Thyroid gland (tissue), 4 donors: Measurements from ENCODE around the gene COX6A2.

Source experiments
- CTCF ChIP-seq, 6 experiments: fragments of 200-600 bp in 3 of 6; fragments of 450-650 bp in 3 of 6; sonication (generic) in 3 of 6; IDR thresholded peaks; one replicate each; pipeline ENCODE4 v1.5.1; 2016 to 2019; ENCODE audit warnings: antibody characterized with exemption in 6 of 6, mild to moderate bottlenecking in 2 of 6, inconsistent platforms in 1 of 6, moderate library complexity in 1 of 6
- POLR2A ChIP-seq, 2 donors: fragments of 450-650 bp; IDR thresholded peaks; one replicate each; pipeline ENCODE4 v1.6.1; 2017; ENCODE audit warnings: antibody characterized with exemption in 2 of 2, mild to moderate bottlenecking in 2 of 2, moderate library complexity in 1 of 2

- no peak for TF ChIP-seq CTCF (IDR thresholded peaks at IDR 0.05)
- TF ChIP-seq POLR2A (IDR thresholded peaks at IDR 0.05): no peak
These were observed 42.5 kb downstream of the COX6A2 start for GRCh38 chr16:31385680-31386079.
